Head of caudate nucleus (tissue), 42 donors: ENCODE measurements around the gene BHLHA15.

Experiments used
- DNase-seq, 42 donors: peaks; one replicate each; pipeline versions ENCODE4 v3.0.0 to v3.0.0-alpha.2; 2020 to 2021; ENCODE audit warnings: mixed read lengths in 7 of 42
- intact Hi-C: fragments of 100-400 bp; cut with DNase I; formaldehyde crosslinking; loops from one replicate; pipeline ENCODE4 v1.15.0; 2022

Gene BHLHA15

DNA sequence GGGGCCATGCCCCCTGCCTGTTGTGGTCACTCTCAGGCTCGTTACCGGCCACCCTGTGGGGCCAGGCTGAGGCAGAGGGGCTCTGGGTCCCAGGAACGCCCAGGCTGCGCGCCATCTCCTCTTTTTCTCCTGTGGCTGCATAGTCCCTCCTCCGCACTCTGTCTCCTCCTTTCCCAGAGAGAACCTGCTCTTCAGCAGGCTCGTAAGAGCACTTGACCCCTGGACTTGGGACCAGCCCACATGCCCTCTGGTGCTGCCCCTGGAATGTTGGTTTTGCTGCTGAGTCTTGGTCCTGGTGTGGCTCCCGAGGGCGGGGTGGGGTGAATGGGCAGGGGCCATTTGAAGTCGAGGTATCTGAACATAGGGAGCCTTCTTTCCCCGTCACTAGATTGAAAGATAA is 6.6 kb upstream of the BHLHA15 start:
- intact Hi-C loops, result no loop called here
- DNase-seq, result peak in 4 of 42 donors; percentile 1 to 23 (median 1)

- intact Hi-C loops, result no loop called here
- peak in 10 of 42 donors; percentile 4 to 32 (median 8) for DNase-seq
These were observed 5.9 kb upstream of the BHLHA15 start for GRCh38 chr7:98205162-98205845.

- DNase-seq, result peak in 11 of 42 donors; percentile 5 to 37 (median 12)
- intact Hi-C loops, result no loop called here
These were observed 4.5 kb upstream of the BHLHA15 start for GRCh38 chr7:98206451-98207330.

- peak in 11 of 42 donors; percentile 5 to 41 (median 14) for DNase-seq
- intact Hi-C loops, result no loop called here
These were observed 1.9 kb upstream of the BHLHA15 start for GRCh38 chr7:98209166-98209920.

DNA sequence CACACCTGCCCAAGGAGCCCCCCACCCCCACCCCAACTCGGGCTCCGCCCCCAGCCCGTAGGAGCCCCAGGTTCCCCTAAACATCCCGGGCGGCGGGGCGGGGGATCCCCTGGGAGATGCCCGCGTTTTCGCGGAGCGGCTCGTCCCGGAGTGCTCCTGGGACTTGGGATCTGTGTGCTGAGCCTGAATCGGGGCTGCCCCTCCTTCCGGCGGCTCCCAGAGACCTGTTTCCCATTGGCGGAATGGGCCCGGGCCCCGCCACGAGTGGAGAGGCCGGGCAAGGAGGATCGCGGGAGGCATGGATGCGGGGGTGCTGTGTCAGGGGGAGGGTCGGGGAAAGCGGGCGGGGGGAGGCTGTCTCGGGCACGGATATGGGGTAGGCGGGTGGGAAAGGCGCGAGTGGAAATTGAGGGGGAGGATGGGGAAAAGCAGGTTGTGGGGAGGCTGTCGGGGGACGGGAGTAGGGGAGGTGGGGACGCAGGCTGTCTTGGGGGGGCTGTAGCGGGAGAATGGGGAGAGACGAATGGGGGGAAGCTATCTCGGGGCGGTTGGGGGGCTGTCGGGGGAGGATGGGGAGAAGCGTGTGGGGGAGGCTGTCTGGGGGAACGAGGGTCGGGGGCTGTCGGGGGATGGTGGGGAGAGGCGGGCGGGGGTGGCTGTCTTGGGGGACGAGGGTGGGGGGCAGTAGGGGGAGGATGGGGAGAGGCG is 572 bp upstream of the BHLHA15 start:
- intact Hi-C loops, result no loop called here
- peak in 41 of 42 donors; percentile 16 to 74 (median 45) for DNase-seq

DNA sequence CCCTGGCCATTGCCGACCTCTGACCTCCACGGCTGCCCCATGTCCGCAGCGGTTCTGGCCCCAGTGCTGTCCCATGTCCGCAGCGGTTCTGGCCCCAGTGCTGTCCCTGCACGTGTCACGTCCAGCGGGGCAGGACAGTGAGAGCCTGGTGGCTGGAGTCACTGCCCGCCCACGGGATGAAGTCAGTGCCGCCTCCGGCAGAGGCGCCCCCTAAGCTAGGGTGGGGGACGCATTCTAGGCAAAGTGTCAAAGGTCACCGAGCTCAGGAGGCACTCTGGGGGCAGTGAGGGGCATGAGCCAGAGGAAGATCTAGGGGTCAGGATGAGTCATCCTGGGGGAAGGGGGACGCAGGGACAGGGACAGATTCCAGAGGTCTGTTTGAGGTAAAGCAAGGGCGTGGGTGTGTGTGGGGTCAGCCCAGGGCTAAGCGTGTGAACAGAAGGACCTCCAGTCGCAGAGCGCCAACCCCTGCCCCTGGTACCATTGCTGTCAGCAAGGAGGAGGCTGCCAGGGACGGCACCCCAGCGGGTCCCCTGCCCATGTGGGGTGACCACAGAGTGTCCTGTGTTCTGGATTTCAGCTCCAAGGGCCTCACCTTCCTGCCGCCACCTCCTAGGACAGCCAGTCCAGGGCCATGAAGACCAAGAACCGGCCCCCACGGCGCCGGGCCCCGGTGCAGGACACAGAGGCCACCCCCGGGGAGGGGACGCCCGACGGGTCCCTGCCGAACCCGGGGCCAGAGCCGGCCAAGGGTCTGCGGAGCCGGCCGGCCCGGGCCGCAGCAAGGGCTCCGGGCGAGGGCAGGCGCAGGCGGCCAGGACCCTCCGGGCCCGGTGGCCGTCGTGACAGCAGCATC is 665 bp downstream of the BHLHA15 start:
- DNase-seq, result peak in 10 of 42 donors; percentile 2 to 35 (median 19)
- intact Hi-C loops, result no loop called here

GRCh38 chr7:98212532-98213041 is 1.3 kb downstream of the BHLHA15 start:
- peak in 2 of 42 donors; percentile 4 to 10 for DNase-seq
- intact Hi-C loops, result no loop called here

DNA sequence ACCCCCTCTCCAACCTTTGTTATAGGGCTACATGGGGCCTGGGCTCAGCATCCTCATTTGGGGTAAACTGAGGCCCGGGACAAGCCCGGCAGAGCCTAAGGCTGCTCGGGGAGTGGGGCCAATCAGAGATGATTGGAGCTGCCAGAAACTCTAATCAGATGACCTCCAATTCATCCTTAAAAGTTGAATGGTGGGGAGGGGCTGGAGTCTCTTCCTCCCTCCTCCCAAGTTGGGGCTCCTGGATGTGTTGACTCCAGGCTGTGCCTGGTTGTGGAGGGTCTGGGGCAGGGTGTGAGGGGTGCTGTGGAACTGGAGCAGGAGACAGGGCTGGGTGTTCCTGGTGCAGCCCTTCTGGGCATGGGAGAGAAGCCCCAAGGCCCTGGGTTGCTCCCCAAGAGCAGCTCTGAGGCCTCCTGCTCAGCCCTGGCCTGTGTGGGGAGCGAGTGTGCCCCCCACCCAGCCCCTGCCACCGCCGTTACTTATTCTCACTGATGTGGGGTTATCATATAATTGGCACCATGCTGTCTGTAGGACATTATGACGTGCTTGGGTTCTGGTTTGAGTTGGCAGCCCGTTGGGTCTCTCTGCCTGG is 2.2 kb downstream of the BHLHA15 start:
- DNase-seq, result no peak

DNA sequence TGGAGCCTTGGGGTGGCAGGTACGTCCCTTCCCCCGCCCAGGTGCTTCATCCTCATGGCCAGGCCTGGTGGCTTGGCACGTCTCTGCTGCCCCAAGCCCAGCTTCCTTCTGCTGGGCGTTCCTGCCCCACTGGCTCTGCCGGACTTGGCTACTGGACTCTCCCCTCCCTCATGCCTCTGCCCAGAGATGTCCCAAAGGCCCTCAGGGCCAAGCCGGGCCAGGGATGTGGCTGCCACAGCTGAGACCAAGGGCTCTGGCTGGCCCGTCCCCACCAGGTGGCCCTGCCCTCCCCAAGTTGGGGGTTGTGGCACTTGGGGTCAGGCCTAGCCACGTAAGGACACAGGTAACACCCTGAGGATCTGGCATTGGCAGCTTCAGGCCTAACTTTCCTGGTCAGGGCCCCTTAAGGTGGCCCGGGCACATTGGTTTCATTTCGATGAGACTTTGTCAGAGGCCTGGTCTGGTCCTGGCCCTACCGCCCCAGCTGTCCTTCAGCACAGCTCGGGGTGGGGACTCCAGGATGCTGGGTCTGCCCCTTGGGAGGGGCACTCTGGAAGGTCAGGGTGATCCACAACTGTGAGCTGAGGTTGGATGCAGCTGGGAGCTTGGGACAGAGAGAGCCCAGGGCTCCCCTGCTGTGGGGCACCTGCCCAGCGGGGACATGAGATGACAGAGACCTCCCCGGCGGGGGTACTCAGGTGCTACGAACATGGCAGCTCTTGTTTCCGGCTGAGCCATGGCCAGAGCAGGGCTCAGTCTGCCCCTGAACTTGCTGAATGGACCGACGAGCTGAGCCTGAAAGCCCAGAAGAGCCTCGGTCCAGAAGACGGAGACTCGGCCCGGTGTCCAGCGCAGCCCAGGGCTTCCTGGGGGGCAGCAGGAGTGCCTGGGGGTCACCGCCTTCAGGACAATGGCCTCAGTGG is 2.9 kb downstream of the BHLHA15 start:
- intact Hi-C loops, result no loop called here
- DNase-seq, result no peak

More for the DNA sequence above, 2.2 kb downstream of the BHLHA15 start:
- intact Hi-C loops, result no loop called here

DNA sequence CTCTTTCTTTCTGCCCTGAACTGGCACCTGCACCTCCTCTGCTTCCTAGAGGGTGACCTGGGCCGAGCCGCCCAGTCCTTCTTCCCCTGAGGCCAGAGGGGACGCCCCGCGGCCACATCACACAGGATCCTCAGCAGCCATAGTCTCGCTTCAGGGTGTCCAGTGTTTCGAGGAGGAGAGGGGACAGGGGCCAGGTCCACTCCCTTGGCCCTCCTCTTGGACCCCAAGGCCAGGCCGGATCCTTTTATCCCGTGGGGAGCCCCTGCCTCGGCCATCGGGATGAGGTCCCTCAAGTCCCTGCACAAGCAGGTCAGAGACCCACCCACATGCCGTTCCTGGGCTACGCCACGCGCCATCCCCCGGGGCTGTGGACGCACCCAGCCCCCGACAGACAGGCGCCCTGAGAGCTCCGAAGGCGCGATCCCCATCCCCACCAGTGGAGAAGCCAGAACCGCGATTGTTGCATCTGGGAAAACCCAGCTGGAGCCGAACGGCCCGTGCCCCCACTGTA is 3.6 kb downstream of the BHLHA15 start:
- intact Hi-C loops, result no loop called here
- no peak for DNase-seq

DNA sequence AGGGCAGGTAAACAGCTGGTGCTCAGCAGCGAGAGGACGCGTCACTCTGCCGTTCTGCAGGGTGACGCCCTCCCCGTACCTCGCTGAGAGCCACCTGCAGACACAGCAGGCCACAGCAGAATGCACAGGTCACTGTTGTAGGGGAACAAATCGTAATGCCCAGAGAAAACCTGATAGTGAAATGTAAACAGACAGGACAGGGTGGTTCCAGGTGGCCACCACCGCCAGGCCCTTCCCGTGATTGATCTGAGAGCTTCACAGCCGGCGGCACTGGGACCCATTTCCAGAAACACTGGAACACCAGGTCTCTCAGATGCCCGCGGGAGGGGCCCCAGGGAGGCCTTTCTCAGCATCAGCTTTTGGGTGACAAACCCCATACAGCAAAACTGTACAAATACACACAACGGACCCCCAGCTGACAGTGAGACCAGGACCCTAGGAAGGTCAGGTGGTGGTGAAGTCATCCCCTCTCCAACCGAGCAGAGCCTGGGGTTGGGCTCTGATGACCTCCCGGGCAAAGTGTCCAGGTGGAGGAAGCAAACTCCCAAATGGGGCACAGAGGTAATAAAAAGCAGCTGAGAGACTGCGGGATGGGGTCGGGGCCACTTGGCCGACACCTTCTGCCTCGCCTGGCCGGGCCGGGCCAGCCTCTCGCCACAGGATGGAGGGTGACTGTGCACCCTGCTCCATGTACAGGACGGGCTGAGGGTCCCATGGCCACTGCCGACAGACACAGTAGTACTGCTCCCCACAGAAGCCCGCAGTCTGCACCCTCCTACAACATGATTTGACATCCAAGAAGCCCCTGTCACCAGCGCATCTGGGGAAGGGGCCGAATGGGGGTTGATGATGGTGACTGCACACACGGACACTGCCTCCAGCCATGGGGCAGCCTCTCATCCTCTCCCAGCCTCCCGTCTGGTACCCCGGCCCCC is 4.6 kb downstream of the BHLHA15 start:
- no peak for DNase-seq
- intact Hi-C loops, result no loop called here

DNA sequence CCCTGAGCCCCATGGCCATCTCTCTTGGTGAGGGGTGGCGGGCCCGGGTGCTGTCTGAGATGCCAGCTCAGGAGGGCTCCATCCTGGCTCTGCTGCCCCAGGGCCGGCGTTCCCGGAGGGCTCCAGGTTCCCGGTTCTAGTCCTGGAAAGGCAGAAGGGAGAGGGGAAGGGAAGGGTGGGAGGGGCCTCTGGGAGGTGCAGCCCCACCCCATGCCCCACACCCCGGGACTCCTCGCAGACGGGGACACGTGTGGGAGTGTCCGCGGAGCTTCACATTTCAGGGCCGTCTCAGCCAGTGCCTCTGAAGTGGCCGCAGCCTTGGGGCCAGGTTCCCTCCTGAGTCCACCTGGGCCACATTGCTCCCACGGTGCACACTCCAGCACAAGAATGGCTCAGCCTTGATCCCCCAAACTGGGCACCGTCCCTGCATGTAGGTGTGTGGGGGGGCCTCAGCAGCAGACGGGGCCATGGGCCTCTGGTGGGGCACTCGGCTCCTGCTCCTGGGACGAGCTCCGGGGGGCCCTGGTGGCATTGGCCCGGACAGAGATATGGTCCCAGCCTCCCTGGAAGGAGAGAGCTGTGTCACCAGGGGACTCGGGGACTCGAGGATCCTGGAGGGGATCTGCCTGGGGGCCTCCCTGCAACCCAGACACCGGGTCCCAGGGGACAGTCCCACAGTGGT is 5.8 kb downstream of the BHLHA15 start:
- no peak for DNase-seq
- intact Hi-C loops, result no loop called here

- intact Hi-C loops, result no loop called here
These were observed 6.7 kb downstream of the BHLHA15 start for GRCh38 chr7:98217623-98218582.

More at GRCh38 chr7:98217623-98218582, 6.7 kb downstream of the BHLHA15 start:
- DNase-seq, result peak; percentile 57 to 90 (median 79)
